ENCODE measurements around the gene CALML3.

- no peak for TF ChIP-seq CTCF (conservative IDR thresholded peaks at IDR 0.05; ENCODE audit: low read length)
- TF ChIP-seq EZH2phosphoT487 (IDR thresholded peaks at IDR 0.05; ENCODE audit: borderline replicate concordance, low read depth, low read length), result no peak
Measured at GRCh38 chr10:5519054-5519453, 5.7 kb upstream of the CALML3 start.
